Gastrocnemius medialis (tissue), 4 donors: ENCODE measurements around the gene FAM236C. TPM values are rescaled to one million over a fixed set of nuclear protein-coding genes. Genes with fewer than 3 reads are reported as not detected.
"Not testable (repeated sequence)": the region's sequence is repeated elsewhere in the genome, so short reads cannot be mapped to it uniquely, and the experiment has no call there.

Source experiments
- ATAC-seq, 2 donors: fragments of 150-250 bp; one replicate each; pipeline ENCODE4 v1.9.1; 2016
- DNase-seq, 2 donors: peaks; one replicate each; pipeline ENCODE4 v3.0.0-alpha.2; 2019
- H3K27ac ChIP-seq, 4 donors: fragments of 200-600 bp; sonication (generic); 1 replicate in 1 of 4; 2 replicates in 3 of 4; pipeline ENCODE4 v1.5.1; 2016 to 2018; ENCODE audit warnings: mild to moderate bottlenecking in 2 of 4, moderate library complexity in 1 of 4
- H3K27me3 ChIP-seq, 3 donors: fragments of 200-600 bp; sonication (generic) in 2 of 3; 1 replicate in 1 of 3; 2 replicates in 2 of 3; pipeline versions ENCODE4 v1.5.1 to v1.6.0; 2016 to 2019; ENCODE audit warnings: mild to moderate bottlenecking in 1 of 3, moderate library complexity in 1 of 3
- H3K36me3 ChIP-seq, 2 donors: fragments of 200-600 bp; sonication (generic) in 1 of 2; one replicate each; pipeline ENCODE4 v1.5.1; 2017 to 2018
- H3K4me1 ChIP-seq, 2 donors: fragments of 200-600 bp; sonication (generic) in 1 of 2; one replicate each; pipeline ENCODE4 v1.5.1; 2016 to 2017; ENCODE audit warnings: mild to moderate bottlenecking in 2 of 2
- H3K4me3 ChIP-seq, 4 donors: fragments of 200-600 bp; sonication (generic) in 3 of 4; 1 replicate in 1 of 4; 2 replicates in 3 of 4; pipeline ENCODE4 v1.5.1; 2016 to 2019; ENCODE audit warnings: mild to moderate bottlenecking in 2 of 4
- H3K9me3 ChIP-seq, 3 donors: fragments of 200-600 bp; sonication (generic) in 2 of 3; 1 replicate in 1 of 3; 2 replicates in 2 of 3; pipeline ENCODE4 v1.5.1; 2016 to 2019
- in situ Hi-C, 4 donors: fragments of 200-750 bp; cut with MboI; loops; one replicate each; pipeline versions ENCODE4 v1.15.0 to v1.8.0; 2017; ENCODE audit warnings: low sequenced_read_pairs in 4 of 4
- intact Hi-C: fragments of 100-400 bp; cut with DNase I; formaldehyde crosslinking; loops from one replicate; pipeline ENCODE4 v1.15.1; 2023; ENCODE audit warnings: low total_unique reads
- total RNA-seq, 4 donors: library from RNA; depleted of rRNA; stranded (reverse); fragments of >200 nt; gene quantifications; one replicate each; pipeline versions ENCODE4 v1.1.0 to v1.2.3, GENCODE V29; 2016

The FAM236C gene
- not detected for total RNA-seq

GRCh38 chrX:72912315-72912714 is at the start of gene FAM236C:
FAM236C (plus strand) TSS chrX:72912615; CDS start chrX:72912715, 100 bp downstream.
- H3K27ac ChIP-seq, in situ Hi-C loops, ATAC-seq, intact Hi-C loops, H3K4me1 ChIP-seq, H3K9me3 ChIP-seq, DNase-seq, H3K36me3 ChIP-seq, H3K27me3 ChIP-seq, H3K4me3 ChIP-seq: not testable (repeated sequence)

GRCh38 chrX:72882898-72883297 is 29.5 kb upstream of the FAM236C start:
- H3K27me3 ChIP-seq, in situ Hi-C loops, intact Hi-C loops, H3K27ac ChIP-seq, H3K9me3 ChIP-seq, ATAC-seq, H3K4me1 ChIP-seq, H3K36me3 ChIP-seq, H3K4me3 ChIP-seq, DNase-seq: not testable (repeated sequence)

- H3K27me3 ChIP-seq, intact Hi-C loops: not testable (repeated sequence)
These were observed 22.7 kb upstream of the FAM236C start for GRCh38 chrX:72889740-72890139.

DNA sequence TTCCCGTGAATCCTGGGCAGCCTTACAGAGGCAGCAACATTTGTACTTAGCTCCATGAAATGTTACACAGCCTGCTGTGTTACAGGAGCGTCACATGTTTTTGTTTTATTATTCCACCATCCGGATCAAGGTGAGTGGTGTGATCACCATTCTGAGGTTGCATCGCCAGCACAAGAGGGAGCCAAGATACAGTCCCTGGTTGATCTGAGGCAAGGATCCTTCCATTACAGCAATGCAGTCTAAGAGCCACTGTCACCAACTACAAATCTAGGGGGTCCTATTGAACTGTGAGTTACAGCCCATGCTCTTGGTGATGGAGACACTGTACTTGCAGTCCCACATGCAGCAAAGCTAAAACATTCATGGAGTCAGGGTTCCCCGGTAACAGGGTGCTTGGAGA is 3.7 kb downstream of the FAM236C start:
- H3K36me3 ChIP-seq, H3K4me1 ChIP-seq, H3K27ac ChIP-seq, ATAC-seq, in situ Hi-C loops, H3K4me3 ChIP-seq, DNase-seq, H3K9me3 ChIP-seq, H3K27me3 ChIP-seq, intact Hi-C loops: not testable (repeated sequence)

More at GRCh38 chrX:72889740-72890139, 22.7 kb upstream of the FAM236C start:
- ATAC-seq, H3K9me3 ChIP-seq, H3K4me3 ChIP-seq, H3K4me1 ChIP-seq, DNase-seq, H3K36me3 ChIP-seq, in situ Hi-C loops, H3K27ac ChIP-seq: not testable (repeated sequence)

GRCh38 chrX:72932283-72932682 is 19.9 kb downstream of the FAM236C start:
- DNase-seq, H3K9me3 ChIP-seq, H3K36me3 ChIP-seq, H3K27ac ChIP-seq, H3K4me3 ChIP-seq, H3K4me1 ChIP-seq, intact Hi-C loops, ATAC-seq, in situ Hi-C loops, H3K27me3 ChIP-seq: not testable (repeated sequence)

GRCh38 chrX:72936455-72936854 is 24.0 kb downstream of the FAM236C start:
- intact Hi-C loops, result not testable (repeated sequence)

GRCh38 chrX:72936882-72937455 is 24.6 kb downstream of the FAM236C start:
- DNase-seq, H3K27ac ChIP-seq, ATAC-seq, H3K4me1 ChIP-seq, H3K4me3 ChIP-seq, H3K9me3 ChIP-seq, H3K36me3 ChIP-seq, H3K27me3 ChIP-seq, in situ Hi-C loops, intact Hi-C loops: not testable (repeated sequence)

More at GRCh38 chrX:72936455-72936854, 24.0 kb downstream of the FAM236C start:
- H3K4me3 ChIP-seq, H3K9me3 ChIP-seq, ATAC-seq, H3K4me1 ChIP-seq, H3K27me3 ChIP-seq, in situ Hi-C loops, DNase-seq, H3K27ac ChIP-seq, H3K36me3 ChIP-seq: not testable (repeated sequence)

DNA sequence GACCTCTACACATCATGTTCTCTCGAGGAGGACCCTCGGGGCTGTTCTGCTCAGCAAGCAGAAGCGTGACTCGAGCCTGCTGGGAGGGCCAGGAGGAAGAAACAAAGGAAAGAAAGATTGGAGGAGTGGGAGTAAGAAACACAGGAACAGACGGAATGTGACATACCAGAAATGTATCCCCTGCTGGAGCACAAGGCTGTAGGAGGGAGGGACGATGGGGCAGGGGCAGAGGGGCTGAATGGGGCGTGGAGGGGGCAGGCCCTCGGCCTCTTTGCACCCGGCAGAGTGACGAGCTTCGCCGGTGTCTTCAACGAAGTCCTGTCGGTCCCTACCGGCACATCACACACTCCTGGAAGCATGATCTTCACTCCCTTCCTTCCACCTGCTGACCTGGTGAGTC is 25.5 kb downstream of the FAM236C start, which contains the start of gene FAM236A:
Gene FAM236A (plus strand): TSS at position 301 of the 400 bp plus-strand sequence. CDS start 57 bp downstream, at position 358.
- DNase-seq, H3K4me3 ChIP-seq, H3K27ac ChIP-seq, ATAC-seq, H3K9me3 ChIP-seq, H3K4me1 ChIP-seq, H3K27me3 ChIP-seq, intact Hi-C loops, in situ Hi-C loops, H3K36me3 ChIP-seq: not testable (repeated sequence)

GRCh38 chrX:72942272-72942671 is 29.9 kb downstream of the FAM236C start:
- H3K4me1 ChIP-seq, ATAC-seq, DNase-seq, H3K27me3 ChIP-seq, intact Hi-C loops, H3K4me3 ChIP-seq, H3K36me3 ChIP-seq, H3K9me3 ChIP-seq, H3K27ac ChIP-seq, in situ Hi-C loops: not testable (repeated sequence)

GRCh38 chrX:72943035-72943818 is 30.8 kb downstream of the FAM236C start:
- H3K27ac ChIP-seq, DNase-seq, in situ Hi-C loops, H3K4me3 ChIP-seq, H3K27me3 ChIP-seq, H3K9me3 ChIP-seq, H3K36me3 ChIP-seq, H3K4me1 ChIP-seq, ATAC-seq, intact Hi-C loops: not testable (repeated sequence)

- H3K36me3 ChIP-seq, H3K9me3 ChIP-seq, DNase-seq, H3K4me1 ChIP-seq, H3K27ac ChIP-seq, H3K4me3 ChIP-seq, in situ Hi-C loops, intact Hi-C loops, ATAC-seq, H3K27me3 ChIP-seq: not testable (repeated sequence)
These were observed 31.4 kb downstream of the FAM236C start, which contains the start of gene DMRTC1 for GRCh38 chrX:72943819-72944169. DMRTC1 (minus strand) TSS chrX:72943837; CDS start chrX:72875694, 68,143 bp downstream.

- ATAC-seq, H3K27ac ChIP-seq, intact Hi-C loops, H3K4me1 ChIP-seq, H3K9me3 ChIP-seq, DNase-seq, H3K36me3 ChIP-seq, in situ Hi-C loops, H3K4me3 ChIP-seq, H3K27me3 ChIP-seq: not testable (repeated sequence)
These were observed 47.6 kb downstream of the FAM236C start for GRCh38 chrX:72959971-72960370.
